Activated CD8-positive, alpha-beta memory T cell treated with anti-CD3 and anti-CD28 coated beads for 48 hours (primary cell): Measurements from ENCODE around the gene RAB22A.

Experiments used
- DNase-seq, 3 experiments: peaks; one replicate each; pipeline ENCODE4 v3.0.0-alpha.2; 2020; ENCODE audit warnings: low read depth in 2 of 3, low spot score in 2 of 3

RAB22A gene

GRCh38 chr20:58309591-58310290 is at the start of gene RAB22A:
RAB22A (plus strand) TSS chr20:58309715; CDS start chr20:58309977, 262 bp downstream.
- DNase-seq: peak; percentile 59 to 64 (median 60)

GRCh38 chr20:58260006-58260405 is 49.5 kb upstream of the RAB22A start:
- DNase-seq: no peak

GRCh38 chr20:58261660-58262059 is 47.9 kb upstream of the RAB22A start:
- DNase-seq: no peak

GRCh38 chr20:58264271-58264670 is 45.2 kb upstream of the RAB22A start:
- DNase-seq: no peak

GRCh38 chr20:58267389-58268215 is 41.9 kb upstream of the RAB22A start:
- no peak for DNase-seq

- DNase-seq: no peak
Measured at GRCh38 chr20:58268421-58268821, 41.1 kb upstream of the RAB22A start.

- DNase-seq: no peak
Measured at GRCh38 chr20:58268936-58269619, 40.4 kb upstream of the RAB22A start.

- DNase-seq: peak in 2 of 3 experiments; percentile 6 to 18
Measured at GRCh38 chr20:58271606-58272351, 37.7 kb upstream of the RAB22A start.

- no peak for DNase-seq
Measured at GRCh38 chr20:58274384-58274783, 35.1 kb upstream of the RAB22A start.

GRCh38 chr20:58277107-58277506 is 32.4 kb upstream of the RAB22A start:
- no peak for DNase-seq

- DNase-seq: no peak
Measured at GRCh38 chr20:58277578-58278472, 31.7 kb upstream of the RAB22A start.

- DNase-seq: no peak
Measured at GRCh38 chr20:58286729-58287128, 22.8 kb upstream of the RAB22A start.

GRCh38 chr20:58287638-58288037 is 21.9 kb upstream of the RAB22A start:
- DNase-seq: no peak

- no peak for DNase-seq
Measured at GRCh38 chr20:58289143-58289542, 20.4 kb upstream of the RAB22A start.

GRCh38 chr20:58293453-58293852 is 16.1 kb upstream of the RAB22A start:
- DNase-seq: no peak

GRCh38 chr20:58294497-58295455 is 14.7 kb upstream of the RAB22A start:
- no peak for DNase-seq

- DNase-seq: no peak
Measured at GRCh38 chr20:58296051-58296837, 13.3 kb upstream of the RAB22A start.

- no peak for DNase-seq
Measured at GRCh38 chr20:58297394-58297793, 12.1 kb upstream of the RAB22A start.
